ENCODE results near the gene NTRK3.

The NTRK3 gene

DNA sequence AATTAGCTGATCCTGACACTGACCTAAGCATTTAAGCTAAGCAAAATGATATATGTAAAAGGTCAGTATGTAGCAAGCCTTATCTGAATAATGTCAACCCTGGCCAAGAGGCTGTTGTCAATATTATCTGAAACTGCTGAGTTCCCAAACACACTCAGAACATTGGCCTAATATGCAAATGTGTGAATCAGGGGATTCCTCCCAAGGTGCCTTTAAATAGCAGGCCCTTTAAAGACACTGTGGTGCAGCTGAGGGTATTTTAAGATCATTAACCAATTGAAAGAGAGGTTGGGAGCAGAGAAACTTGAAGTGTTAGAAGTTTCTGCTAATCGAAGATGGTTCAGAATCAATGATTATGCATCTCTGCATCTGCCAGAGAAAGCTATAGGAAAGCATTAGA is 207.0 kb downstream of the NTRK3 start:
- ATAC-seq: no peak
- TF ChIP-seq ISL1 (CRISPR knock-in tag; IDR thresholded peaks at IDR 0.05) (no peak), TCF4 (CRISPR knock-in tag; IDR thresholded peaks at IDR 0.05; ENCODE audit: borderline replicate concordance) (no peak), SNAI2 (CRISPR knock-in tag; IDR thresholded peaks at IDR 0.05) (no peak), ZNF8 (CRISPR knock-in tag; IDR thresholded peaks at IDR 0.05) (no peak), BACH2 (CRISPR knock-in tag; IDR thresholded peaks at IDR 0.05; ENCODE audit: borderline replicate concordance) (no peak), ZFP3 (CRISPR knock-in tag; IDR thresholded peaks at IDR 0.05) (no peak), ESRRG (CRISPR knock-in tag; IDR thresholded peaks at IDR 0.05) (no peak), OSR1 (CRISPR knock-in tag; IDR thresholded peaks at IDR 0.05) (no peak), ARNTL (CRISPR knock-in tag; IDR thresholded peaks at IDR 0.05; ENCODE audit: borderline replicate concordance, low read depth) (no peak)
- TF ChIP-seq, protein P1, sequence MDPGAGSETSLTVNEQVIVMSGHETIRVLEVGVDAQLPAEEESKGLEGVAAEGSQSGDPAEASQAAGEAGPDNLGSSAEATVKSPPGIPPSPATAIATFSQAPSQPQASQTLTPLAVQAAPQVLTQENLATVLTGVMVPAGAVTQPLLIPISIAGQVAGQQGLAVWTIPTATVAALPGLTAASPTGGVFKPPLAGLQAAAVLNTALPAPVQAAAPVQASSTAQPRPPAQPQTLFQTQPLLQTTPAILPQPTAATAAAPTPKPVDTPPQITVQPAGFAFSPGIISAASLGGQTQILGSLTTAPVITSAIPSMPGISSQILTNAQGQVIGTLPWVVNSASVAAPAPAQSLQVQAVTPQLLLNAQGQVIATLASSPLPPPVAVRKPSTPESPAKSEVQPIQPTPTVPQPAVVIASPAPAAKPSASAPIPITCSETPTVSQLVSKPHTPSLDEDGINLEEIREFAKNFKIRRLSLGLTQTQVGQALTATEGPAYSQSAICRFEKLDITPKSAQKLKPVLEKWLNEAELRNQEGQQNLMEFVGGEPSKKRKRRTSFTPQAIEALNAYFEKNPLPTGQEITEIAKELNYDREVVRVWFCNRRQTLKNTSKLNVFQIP (CRISPR knock-in tag; IDR thresholded peaks at IDR 0.05; ENCODE audit: borderline replicate concordance, low read depth): no peak
- TF ChIP-seq, protein P2, sequence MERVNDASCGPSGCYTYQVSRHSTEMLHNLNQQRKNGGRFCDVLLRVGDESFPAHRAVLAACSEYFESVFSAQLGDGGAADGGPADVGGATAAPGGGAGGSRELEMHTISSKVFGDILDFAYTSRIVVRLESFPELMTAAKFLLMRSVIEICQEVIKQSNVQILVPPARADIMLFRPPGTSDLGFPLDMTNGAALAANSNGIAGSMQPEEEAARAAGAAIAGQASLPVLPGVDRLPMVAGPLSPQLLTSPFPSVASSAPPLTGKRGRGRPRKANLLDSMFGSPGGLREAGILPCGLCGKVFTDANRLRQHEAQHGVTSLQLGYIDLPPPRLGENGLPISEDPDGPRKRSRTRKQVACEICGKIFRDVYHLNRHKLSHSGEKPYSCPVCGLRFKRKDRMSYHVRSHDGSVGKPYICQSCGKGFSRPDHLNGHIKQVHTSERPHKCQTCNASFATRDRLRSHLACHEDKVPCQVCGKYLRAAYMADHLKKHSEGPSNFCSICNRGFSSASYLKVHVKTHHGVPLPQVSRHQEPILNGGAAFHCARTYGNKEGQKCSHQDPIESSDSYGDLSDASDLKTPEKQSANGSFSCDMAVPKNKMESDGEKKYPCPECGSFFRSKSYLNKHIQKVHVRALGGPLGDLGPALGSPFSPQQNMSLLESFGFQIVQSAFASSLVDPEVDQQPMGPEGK (CRISPR knock-in tag; IDR thresholded peaks at IDR 0.05; ENCODE audit: borderline replicate concordance): no peak
- TF ChIP-seq, protein P3, sequence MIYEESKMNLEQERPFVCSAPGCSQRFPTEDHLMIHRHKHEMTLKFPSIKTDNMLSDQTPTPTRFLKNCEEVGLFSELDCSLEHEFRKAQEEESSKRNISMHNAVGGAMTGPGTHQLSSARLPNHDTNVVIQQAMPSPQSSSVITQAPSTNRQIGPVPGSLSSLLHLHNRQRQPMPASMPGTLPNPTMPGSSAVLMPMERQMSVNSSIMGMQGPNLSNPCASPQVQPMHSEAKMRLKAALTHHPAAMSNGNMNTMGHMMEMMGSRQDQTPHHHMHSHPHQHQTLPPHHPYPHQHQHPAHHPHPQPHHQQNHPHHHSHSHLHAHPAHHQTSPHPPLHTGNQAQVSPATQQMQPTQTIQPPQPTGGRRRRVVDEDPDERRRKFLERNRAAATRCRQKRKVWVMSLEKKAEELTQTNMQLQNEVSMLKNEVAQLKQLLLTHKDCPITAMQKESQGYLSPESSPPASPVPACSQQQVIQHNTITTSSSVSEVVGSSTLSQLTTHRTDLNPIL (CRISPR knock-in tag; IDR thresholded peaks at IDR 0.05; ENCODE audit: low read depth): no peak

DNA sequence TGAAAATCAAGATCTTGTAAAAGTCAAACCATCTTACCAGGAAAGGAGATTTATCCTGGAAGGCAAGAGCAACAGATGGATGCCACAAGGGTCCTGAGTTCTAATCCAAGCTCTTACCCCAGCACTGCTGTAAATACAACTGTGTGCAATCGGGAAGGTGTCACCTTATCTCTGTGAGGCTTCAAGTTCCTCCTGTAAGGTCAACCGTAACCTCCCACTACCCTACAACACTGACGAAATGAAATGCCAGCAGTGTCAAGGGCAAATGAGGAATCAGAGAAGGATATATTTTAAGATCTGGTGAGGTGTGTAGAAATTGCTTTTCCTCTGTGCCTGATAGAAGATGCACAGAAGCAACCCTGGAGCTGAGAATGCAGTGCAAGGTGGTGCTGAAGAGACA is 207.8 kb downstream of the NTRK3 start:
- TF ChIP-seq OSR1 (CRISPR knock-in tag; IDR thresholded peaks at IDR 0.05) (no peak), GLIS3 (CRISPR knock-in tag; IDR thresholded peaks at IDR 0.05) (no peak), ZNF70 (CRISPR knock-in tag; IDR thresholded peaks at IDR 0.05) (no peak), ARNTL (CRISPR knock-in tag; IDR thresholded peaks at IDR 0.05; ENCODE audit: borderline replicate concordance, low read depth) (no peak), ZFP30 (CRISPR knock-in tag; IDR thresholded peaks at IDR 0.05) (no peak), ZC3H10 (CRISPR knock-in tag; IDR thresholded peaks at IDR 0.05) (no peak), ZNF565 (CRISPR knock-in tag; conservative IDR thresholded peaks at IDR 0.05; ENCODE audit: low read depth) (no peak), TOX (CRISPR knock-in tag; IDR thresholded peaks at IDR 0.05; ENCODE audit: borderline replicate concordance) (no peak)
- TF ChIP-seq, protein P4, sequence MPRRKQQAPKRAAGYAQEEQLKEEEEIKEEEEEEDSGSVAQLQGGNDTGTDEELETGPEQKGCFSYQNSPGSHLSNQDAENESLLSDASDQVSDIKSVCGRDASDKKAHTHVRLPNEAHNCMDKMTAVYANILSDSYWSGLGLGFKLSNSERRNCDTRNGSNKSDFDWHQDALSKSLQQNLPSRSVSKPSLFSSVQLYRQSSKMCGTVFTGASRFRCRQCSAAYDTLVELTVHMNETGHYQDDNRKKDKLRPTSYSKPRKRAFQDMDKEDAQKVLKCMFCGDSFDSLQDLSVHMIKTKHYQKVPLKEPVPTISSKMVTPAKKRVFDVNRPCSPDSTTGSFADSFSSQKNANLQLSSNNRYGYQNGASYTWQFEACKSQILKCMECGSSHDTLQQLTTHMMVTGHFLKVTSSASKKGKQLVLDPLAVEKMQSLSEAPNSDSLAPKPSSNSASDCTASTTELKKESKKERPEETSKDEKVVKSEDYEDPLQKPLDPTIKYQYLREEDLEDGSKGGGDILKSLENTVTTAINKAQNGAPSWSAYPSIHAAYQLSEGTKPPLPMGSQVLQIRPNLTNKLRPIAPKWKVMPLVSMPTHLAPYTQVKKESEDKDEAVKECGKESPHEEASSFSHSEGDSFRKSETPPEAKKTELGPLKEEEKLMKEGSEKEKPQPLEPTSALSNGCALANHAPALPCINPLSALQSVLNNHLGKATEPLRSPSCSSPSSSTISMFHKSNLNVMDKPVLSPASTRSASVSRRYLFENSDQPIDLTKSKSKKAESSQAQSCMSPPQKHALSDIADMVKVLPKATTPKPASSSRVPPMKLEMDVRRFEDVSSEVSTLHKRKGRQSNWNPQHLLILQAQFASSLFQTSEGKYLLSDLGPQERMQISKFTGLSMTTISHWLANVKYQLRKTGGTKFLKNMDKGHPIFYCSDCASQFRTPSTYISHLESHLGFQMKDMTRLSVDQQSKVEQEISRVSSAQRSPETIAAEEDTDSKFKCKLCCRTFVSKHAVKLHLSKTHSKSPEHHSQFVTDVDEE (CRISPR knock-in tag; IDR thresholded peaks at IDR 0.05): no peak
- TF ChIP-seq, protein P5, sequence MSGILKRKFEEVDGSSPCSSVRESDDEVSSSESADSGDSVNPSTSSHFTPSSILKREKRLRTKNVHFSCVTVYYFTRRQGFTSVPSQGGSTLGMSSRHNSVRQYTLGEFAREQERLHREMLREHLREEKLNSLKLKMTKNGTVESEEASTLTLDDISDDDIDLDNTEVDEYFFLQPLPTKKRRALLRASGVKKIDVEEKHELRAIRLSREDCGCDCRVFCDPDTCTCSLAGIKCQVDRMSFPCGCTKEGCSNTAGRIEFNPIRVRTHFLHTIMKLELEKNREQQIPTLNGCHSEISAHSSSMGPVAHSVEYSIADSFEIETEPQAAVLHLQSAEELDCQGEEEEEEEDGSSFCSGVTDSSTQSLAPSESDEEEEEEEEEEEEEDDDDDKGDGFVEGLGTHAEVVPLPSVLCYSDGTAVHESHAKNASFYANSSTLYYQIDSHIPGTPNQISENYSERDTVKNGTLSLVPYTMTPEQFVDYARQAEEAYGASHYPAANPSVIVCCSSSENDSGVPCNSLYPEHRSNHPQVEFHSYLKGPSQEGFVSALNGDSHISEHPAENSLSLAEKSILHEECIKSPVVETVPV (CRISPR knock-in tag; IDR thresholded peaks at IDR 0.05): no peak
- no peak for ATAC-seq

DNA sequence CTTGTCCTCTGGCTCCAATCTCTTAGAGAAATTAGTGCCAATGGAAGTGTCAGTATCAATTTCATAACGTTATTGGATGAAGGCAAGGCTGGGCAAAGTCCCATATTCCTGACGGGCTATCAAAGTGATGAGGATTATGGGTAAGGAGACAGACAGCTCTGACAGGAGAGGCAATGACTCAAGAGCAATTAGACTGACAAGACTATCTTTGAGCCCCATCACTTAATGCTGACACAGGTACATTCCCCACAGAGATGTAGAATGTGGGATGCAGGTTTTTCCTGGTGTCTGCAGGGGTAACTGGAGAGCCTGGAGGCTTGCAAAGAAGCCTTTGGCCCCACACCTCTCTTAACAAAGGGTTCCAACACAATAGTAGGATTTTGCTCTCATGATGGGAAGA is 208.3 kb downstream of the NTRK3 start:
- no peak for ATAC-seq
- no peak for TF ChIP-seq BACH2 (CRISPR knock-in tag; IDR thresholded peaks at IDR 0.05; ENCODE audit: borderline replicate concordance)
- no peak for TF ChIP-seq ZFP3 (CRISPR knock-in tag; IDR thresholded peaks at IDR 0.05)
- no peak for TF ChIP-seq RARB (CRISPR knock-in tag; IDR thresholded peaks at IDR 0.05)
- no peak for TF ChIP-seq TOX (CRISPR knock-in tag; IDR thresholded peaks at IDR 0.05; ENCODE audit: borderline replicate concordance)
- no peak for TF ChIP-seq TCF4 (CRISPR knock-in tag; IDR thresholded peaks at IDR 0.05; ENCODE audit: borderline replicate concordance)
- no peak for TF ChIP-seq ZNF8 (CRISPR knock-in tag; IDR thresholded peaks at IDR 0.05)
- TF ChIP-seq OSR1 (CRISPR knock-in tag; IDR thresholded peaks at IDR 0.05): no peak
- TF ChIP-seq PPARA (CRISPR knock-in tag; IDR thresholded peaks at IDR 0.05; ENCODE audit: borderline replicate concordance): no peak
- TF ChIP-seq, protein P1 (CRISPR knock-in tag; IDR thresholded peaks at IDR 0.05; ENCODE audit: borderline replicate concordance, low read depth): no peak

Measured in SK-N-SH treated with all-trans-retinoic acid at 6 μM for 48 hours (cell line).